IPS DF 4.7 (cell line): ENCODE results near the gene TET1.
A peak's percentile ranks its signal among the peaks of the same experiment; 100 is the strongest.
"Not testable (repeated sequence)": the region's sequence is repeated elsewhere in the genome, so short reads cannot be mapped to it uniquely, and the experiment has no call there.

ENCODE experiments used
- DNase-seq: peaks from one replicate; pipeline ENCODE4 v3.0.0-alpha.2; 2013; ENCODE audit warnings: low spot score; ENCODE audit errors: extremely low read depth

Gene TET1

GRCh38 chr10:68562661-68563570 is 2.8 kb downstream of the TET1 start:
- DNase-seq, result peak; percentile 72

GRCh38 chr10:68564712-68565111 is 4.6 kb downstream of the TET1 start:
- no peak for DNase-seq

GRCh38 chr10:68565658-68566057 is 5.5 kb downstream of the TET1 start:
- DNase-seq, result no peak

DNA sequence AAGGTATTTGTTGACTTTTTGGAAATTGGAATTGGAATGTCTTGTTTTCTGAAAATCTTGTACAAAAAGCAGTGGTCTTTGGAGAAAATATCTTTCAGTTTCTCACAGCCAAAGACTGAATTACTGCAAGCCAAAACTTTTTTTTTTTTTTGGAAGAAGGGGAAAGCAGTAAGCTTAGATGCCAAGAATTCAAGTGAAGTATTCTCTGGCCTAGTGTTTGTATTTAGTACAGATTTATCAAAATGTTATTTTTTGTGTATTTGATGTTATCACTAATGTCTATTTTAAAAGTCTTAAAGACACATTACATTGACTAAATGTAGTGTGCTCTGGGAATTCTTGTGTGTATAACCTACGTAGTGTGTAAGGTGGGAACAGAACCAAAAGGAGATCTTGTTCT is 6.2 kb downstream of the TET1 start:
- no peak for DNase-seq

- DNase-seq, result no peak
Measured at GRCh38 chr10:68566955-68567354, 6.8 kb downstream of the TET1 start.

DNA sequence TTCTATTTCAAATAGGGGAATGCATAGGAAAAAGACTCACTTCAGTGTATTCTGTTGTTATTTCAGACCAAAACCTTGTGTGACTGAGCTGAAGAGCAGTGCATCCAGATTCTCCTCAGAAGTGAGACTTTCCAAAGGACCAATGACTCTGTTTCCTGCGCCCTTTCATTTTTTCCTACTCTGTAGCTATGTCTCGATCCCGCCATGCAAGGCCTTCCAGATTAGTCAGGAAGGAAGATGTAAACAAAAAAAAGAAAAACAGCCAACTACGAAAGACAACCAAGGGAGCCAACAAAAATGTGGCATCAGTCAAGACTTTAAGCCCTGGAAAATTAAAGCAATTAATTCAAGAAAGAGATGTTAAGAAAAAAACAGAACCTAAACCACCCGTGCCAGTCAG is 12.0 kb downstream of the TET1 start:
- DNase-seq, result no peak

- no peak for DNase-seq
Measured at GRCh38 chr10:68574051-68574450, 13.9 kb downstream of the TET1 start.

GRCh38 chr10:68576118-68576517 is 16.0 kb downstream of the TET1 start:
- DNase-seq, result no peak

- DNase-seq, result no peak
Measured at GRCh38 chr10:68578974-68579373, 18.8 kb downstream of the TET1 start.

- DNase-seq, result not testable (repeated sequence)
Measured at GRCh38 chr10:68584187-68584586, 24.1 kb downstream of the TET1 start.

GRCh38 chr10:68586606-68587305 is 26.6 kb downstream of the TET1 start:
- no peak for DNase-seq

GRCh38 chr10:68594405-68594804 is 34.3 kb downstream of the TET1 start:
- DNase-seq, result no peak

DNA sequence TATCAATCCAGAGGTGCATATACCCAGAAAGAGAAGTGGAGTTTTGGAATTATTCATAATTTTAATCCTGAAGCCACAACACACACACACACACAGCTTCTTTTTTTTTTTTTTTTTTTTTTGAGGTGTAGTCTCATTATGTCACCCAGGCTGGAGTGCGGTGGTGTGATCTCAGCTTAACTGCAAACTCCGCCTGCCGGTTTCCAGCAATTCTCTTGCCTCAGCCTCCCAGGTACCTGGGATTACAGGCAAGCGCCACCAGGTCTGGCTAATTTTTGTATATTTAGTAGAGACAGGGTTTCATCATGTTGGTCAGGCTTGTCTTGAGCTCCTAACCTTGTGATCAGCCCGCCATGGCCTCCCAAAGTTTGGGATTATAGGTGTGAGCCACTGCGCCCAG is 35.4 kb downstream of the TET1 start:
- no peak for DNase-seq

DNA sequence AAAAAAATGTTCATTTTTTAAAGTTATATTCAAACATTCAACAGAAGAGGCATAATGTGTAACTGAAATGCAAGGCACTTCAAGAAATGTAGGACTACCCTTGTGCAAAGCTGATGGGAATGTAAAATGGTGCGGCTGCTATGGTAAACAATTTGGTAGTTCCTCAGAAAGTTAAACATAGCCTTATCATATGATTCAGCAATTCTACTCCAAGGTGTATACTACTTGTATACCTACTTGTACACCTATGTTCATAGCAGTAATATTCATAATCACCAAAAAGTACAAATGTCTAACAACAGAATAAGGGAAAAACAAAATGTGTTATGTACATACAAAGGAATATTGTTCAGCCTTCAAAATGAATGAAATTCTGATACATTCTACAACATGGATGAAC is 37.3 kb downstream of the TET1 start:
- no peak for DNase-seq

DNA sequence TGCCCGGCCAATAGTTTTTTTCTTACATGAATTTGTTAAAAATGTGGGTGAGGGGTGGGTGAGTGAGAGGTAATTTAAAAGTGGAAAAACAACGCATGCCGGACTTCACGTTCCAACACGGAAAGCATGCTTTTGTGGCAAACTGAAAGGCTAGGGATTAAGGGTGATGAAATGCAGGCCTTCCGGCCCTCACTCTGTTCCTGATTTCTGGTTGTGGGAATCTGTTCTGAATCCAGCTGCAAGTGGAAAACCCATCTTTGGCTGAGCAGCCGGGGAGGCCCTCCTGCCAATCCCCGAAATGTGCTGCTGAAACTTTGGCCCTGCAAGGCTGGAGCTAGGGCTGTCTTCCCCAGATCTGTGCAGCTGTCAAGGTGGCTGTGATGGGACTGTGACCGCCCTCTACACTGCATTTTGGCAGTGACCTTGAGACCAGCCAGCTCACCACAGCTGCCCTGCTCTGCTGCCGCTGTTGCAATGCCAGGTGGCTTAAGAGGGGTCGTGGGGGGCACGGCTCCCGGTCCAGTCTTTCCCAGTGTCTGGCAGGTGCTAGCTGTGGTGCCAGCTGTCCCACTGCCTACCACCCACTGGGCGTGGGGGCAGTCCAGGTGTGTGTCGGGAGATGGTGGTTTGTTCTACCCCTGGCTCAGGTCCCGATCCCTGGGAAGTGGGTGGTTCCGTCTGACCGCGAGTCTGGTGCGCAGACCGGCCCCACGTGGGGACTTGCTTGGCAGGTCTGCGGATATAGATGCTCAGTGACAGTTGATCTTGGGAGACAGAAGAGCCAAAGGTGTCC is 39.0 kb downstream of the TET1 start:
- DNase-seq, result no peak

DNA sequence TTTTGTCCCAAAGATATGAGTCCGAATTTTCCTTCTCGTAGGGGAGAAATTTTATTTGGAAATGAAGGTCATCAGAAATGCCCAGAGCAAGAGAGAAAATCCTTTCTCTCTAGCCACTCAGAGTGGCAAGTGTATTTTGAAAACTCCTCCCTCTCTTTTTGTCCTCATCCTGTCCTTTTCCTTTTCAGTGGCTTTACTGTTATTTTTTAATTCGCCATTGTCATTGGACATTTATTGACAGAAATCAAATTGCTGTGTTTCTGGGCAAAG is 39.6 kb downstream of the TET1 start:
- DNase-seq, result no peak

- peak; percentile 89 for DNase-seq
Measured at GRCh38 chr10:68600041-68600778, 40.1 kb downstream of the TET1 start.

GRCh38 chr10:68601501-68602265 is 41.5 kb downstream of the TET1 start:
- no peak for DNase-seq

DNA sequence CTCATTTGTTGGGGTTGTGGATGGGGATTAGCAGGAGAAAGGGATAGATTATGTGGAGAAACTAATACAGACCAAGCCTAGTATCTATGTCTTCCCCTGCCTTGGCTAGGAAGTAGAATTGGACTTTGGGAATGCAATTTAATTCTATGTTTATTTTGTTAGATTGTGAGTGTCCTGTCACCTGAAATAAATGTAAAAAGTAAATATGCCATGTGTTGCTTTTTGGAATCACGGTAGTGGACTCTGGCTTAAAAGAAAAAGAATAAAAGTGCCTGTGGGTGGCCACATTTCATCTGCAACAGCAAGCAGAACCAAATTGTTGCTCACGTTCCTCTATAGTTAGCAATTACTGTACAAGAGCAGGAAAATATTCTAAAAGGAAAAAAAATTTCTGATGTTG is 42.3 kb downstream of the TET1 start:
- no peak for DNase-seq

DNA sequence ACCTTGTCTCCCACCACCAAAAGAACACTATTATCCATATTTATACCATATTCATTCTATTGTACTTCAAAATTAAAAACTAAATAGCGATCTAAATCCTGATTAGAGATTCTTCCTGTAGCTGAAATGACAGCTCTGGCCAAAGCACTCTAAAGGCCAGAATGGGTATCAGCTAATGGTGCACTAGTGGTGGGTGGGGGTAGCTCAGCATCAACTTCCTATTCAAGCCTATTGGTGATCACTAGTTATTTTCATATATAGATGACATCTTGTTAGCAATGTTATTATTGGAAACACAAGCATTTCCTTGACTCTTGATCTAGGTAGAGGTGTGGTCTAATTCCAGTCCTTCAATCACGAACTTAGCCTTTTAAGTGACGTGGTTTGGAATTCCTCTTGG is 43.6 kb downstream of the TET1 start:
- no peak for DNase-seq

GRCh38 chr10:68604441-68604840 is 44.3 kb downstream of the TET1 start:
- DNase-seq, result no peak
